SK-N-SH treated with all-trans-retinoic acid at 6 μM for 48 hours (cell line): ENCODE data around the gene SBK2.

Experiments
- ATAC-seq: fragments of 200-7000 bp; cut with Tn5 transposase; 3 replicates; pipeline ENCODE4 v1.9.1; 2020; ENCODE audit warnings: mild to moderate bottlenecking, moderate library complexity
- ARNTL ChIP-seq: fragments of 450-650 bp; formaldehyde crosslinking; IDR thresholded peaks from 2 replicates; pipeline ENCODE4 v1.5.0; 2020; ENCODE audit warnings: low read depth, mild to moderate bottlenecking, moderate library complexity, borderline replicate concordance
- BACH2 ChIP-seq: fragments of 250-450 bp; sonication (Bioruptor Pico); IDR thresholded peaks from 2 replicates; pipeline ENCODE4 v1.9.0; 2021; ENCODE audit warnings: mild to moderate bottlenecking, borderline replicate concordance
- CREB5 ChIP-seq: fragments of 250-450 bp; sonication (Bioruptor Pico); IDR thresholded peaks from 2 replicates; pipeline ENCODE4 v1.5.1; 2020; ENCODE audit warnings: low read depth, mild to moderate bottlenecking, moderate library complexity
- CSDC2 ChIP-seq: fragments of 250-450 bp; sonication (Bioruptor Pico); IDR thresholded peaks from 2 replicates; pipeline ENCODE4 v1.5.0; 2020; ENCODE audit warnings: mild to moderate bottlenecking, moderate library complexity
- ESRRG ChIP-seq: fragments of 250-450 bp; sonication (Bioruptor Pico); IDR thresholded peaks from 2 replicates; pipeline ENCODE4 v1.6.1; 2021; ENCODE audit warnings: mild to moderate bottlenecking
- GLIS3 ChIP-seq: fragments of 250-450 bp; sonication (Bioruptor Pico); IDR thresholded peaks from 2 replicates; pipeline ENCODE4 v1.5.0; 2020; ENCODE audit warnings: mild to moderate bottlenecking, moderate library complexity
- ISL1 ChIP-seq: fragments of 250-450 bp; sonication (Bioruptor Pico); IDR thresholded peaks from 2 replicates; pipeline ENCODE4 v2.1.2; 2022; ENCODE audit warnings: mild to moderate bottlenecking, moderate library complexity
- PPARA ChIP-seq: fragments of 250-450 bp; sonication (Bioruptor Pico); IDR thresholded peaks from 2 replicates; pipeline ENCODE4 v1.5.0; 2020; ENCODE audit warnings: mild to moderate bottlenecking, borderline replicate concordance
- TCF4 ChIP-seq: fragments of 250-450 bp; sonication (Bioruptor Pico); IDR thresholded peaks from 2 replicates; pipeline ENCODE4 v1.8.0; 2021; ENCODE audit warnings: mild to moderate bottlenecking, moderate library complexity, borderline replicate concordance
- TOX ChIP-seq: fragments of 250-450 bp; sonication (Bioruptor Pico); IDR thresholded peaks from 2 replicates; pipeline ENCODE4 v1.8.0; 2021; ENCODE audit warnings: mild to moderate bottlenecking, moderate library complexity, borderline replicate concordance
- ZFP3 ChIP-seq: fragments of 250-450 bp; sonication (Bioruptor Pico); IDR thresholded peaks from 2 replicates; pipeline ENCODE4 v1.5.0; 2020; ENCODE audit warnings: mild to moderate bottlenecking, moderate library complexity
- ZFP30 ChIP-seq: fragments of 450-650 bp; formaldehyde crosslinking; IDR thresholded peaks from 2 replicates; pipeline ENCODE4 v1.5.0; 2022; ENCODE audit warnings: mild to moderate bottlenecking, moderate library complexity
- ZNF565 ChIP-seq: fragments of 450-650 bp; formaldehyde crosslinking; conservative IDR thresholded peaks from 2 replicates; pipeline ENCODE4 v1.5.0; 2020; ENCODE audit warnings: low read depth, mild to moderate bottlenecking, moderate library complexity
- ZNF70 ChIP-seq: fragments of 450-650 bp; formaldehyde crosslinking; IDR thresholded peaks from 2 replicates; pipeline ENCODE4 v1.5.0; 2020; ENCODE audit warnings: mild to moderate bottlenecking, moderate library complexity
- ZNF8 ChIP-seq: fragments of 450-650 bp; formaldehyde crosslinking; IDR thresholded peaks from 2 replicates; pipeline ENCODE4 v1.5.0; 2020; ENCODE audit warnings: mild to moderate bottlenecking, moderate library complexity
- TF ChIP-seq, protein P1 (sequence below): fragments of 250-450 bp; sonication (Bioruptor Pico); IDR thresholded peaks from 2 replicates; pipeline ENCODE4 v1.8.0; 2020; ENCODE audit warnings: mild to moderate bottlenecking, moderate library complexity, borderline replicate concordance
- TF ChIP-seq, protein P2 (sequence below): fragments of 250-450 bp; sonication (Bioruptor Pico); IDR thresholded peaks from 2 replicates; pipeline ENCODE4 v1.8.0; 2021; ENCODE audit warnings: low read depth, mild to moderate bottlenecking, moderate library complexity, borderline replicate concordance
- TF ChIP-seq, protein P3 (sequence below): fragments of 250-450 bp; sonication (Bioruptor Pico); IDR thresholded peaks from 2 replicates; pipeline ENCODE4 v1.5.1; 2021; ENCODE audit warnings: mild to moderate bottlenecking, moderate library complexity
- TF ChIP-seq, protein P4 (sequence below): fragments of 250-450 bp; sonication (Bioruptor Pico); IDR thresholded peaks from 2 replicates; pipeline ENCODE4 v1.5.0; 2020; ENCODE audit warnings: mild to moderate bottlenecking, moderate library complexity

Gene SBK2

DNA sequence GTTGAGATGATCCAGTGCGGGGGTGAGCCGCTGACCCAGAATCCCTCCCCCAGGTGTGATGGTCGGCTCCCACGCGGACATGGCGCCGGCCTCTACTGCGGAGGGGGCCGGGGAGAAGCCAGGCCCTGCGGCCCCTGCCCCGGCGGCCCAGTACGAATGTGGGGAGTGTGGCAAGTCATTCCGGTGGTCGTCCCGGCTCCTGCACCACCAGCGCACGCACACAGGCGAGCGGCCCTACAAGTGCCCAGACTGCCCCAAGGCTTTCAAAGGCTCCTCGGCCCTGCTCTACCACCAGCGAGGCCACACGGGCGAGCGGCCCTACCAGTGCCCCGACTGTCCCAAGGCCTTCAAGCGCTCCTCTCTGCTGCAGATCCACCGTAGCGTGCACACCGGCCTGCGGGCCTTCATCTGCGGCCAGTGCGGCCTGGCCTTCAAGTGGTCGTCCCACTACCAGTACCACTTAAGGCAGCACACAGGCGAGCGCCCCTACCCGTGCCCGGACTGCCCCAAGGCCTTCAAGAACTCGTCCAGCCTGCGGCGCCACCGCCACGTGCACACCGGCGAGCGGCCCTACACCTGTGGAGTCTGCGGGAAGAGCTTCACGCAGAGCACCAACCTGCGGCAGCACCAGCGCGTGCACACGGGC, 55.7 kb downstream of the SBK2 start:
- no peak for ATAC-seq
- TF ChIP-seq ZFP3 (CRISPR knock-in tag) (no peak), CSDC2 (CRISPR knock-in tag) (no peak), ZNF70 (CRISPR knock-in tag) (no peak), TCF4 (CRISPR knock-in tag) (no peak), ISL1 (CRISPR knock-in tag) (no peak), CREB5 (CRISPR knock-in tag) (no peak), TOX (CRISPR knock-in tag) (no peak), BACH2 (no peak)
- TF ChIP-seq, protein P1, sequence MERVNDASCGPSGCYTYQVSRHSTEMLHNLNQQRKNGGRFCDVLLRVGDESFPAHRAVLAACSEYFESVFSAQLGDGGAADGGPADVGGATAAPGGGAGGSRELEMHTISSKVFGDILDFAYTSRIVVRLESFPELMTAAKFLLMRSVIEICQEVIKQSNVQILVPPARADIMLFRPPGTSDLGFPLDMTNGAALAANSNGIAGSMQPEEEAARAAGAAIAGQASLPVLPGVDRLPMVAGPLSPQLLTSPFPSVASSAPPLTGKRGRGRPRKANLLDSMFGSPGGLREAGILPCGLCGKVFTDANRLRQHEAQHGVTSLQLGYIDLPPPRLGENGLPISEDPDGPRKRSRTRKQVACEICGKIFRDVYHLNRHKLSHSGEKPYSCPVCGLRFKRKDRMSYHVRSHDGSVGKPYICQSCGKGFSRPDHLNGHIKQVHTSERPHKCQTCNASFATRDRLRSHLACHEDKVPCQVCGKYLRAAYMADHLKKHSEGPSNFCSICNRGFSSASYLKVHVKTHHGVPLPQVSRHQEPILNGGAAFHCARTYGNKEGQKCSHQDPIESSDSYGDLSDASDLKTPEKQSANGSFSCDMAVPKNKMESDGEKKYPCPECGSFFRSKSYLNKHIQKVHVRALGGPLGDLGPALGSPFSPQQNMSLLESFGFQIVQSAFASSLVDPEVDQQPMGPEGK, result no peak
- TF ChIP-seq, all 23 proteins: peak for 0

DNA sequence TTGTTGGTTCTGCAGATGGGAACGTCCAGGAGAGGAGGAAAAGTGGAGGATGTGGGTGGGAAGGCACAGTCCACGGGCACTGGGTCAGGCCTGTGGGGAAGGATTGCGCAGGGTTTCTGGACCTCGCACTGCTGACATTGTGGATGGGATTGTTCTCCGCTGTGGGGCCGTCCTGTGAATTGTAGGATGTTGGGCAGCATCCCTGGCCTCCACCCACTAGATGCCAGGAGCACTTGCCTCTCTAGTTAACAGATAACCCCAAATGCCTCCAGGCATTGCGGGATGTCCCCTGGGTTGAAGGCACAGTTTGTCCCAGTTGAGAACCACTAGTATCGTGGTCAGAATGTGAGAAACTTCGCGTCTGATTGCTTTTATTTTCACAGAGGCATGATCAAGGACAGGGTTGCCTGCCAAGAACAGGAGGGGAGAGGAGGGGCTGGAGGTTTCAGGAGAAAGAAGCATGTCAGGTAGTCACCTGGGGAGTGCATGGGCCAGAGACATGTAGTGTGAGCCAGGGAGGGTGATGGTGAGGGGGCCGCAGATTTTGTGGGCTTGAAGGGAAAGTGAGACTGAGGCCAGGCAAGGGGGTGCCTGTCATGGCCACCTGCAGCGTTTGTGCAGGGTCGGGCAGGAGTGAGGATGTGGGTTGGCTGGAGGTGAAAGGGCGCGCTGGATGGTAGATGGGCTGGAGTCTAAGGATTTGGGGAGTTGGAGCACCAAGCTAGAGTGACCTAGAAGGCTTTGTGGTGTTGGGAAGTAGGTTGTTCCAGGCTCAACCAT, 57.3 kb downstream of the SBK2 start:
- no peak for ATAC-seq
- TF ChIP-seq ZFP30 (CRISPR knock-in tag) (no peak), TOX (CRISPR knock-in tag) (no peak), ZNF8 (CRISPR knock-in tag) (no peak), CSDC2 (CRISPR knock-in tag) (no peak), ZNF565 (CRISPR knock-in tag) (no peak), BACH2 (no peak), ARNTL (no peak), ESRRG (CRISPR knock-in tag) (no peak), GLIS3 (no peak), PPARA (CRISPR knock-in tag) (no peak), ZFP3 (CRISPR knock-in tag) (no peak), ISL1 (CRISPR knock-in tag) (no peak), ZNF70 (CRISPR knock-in tag) (no peak), TCF4 (CRISPR knock-in tag) (no peak)
- TF ChIP-seq, protein P2, sequence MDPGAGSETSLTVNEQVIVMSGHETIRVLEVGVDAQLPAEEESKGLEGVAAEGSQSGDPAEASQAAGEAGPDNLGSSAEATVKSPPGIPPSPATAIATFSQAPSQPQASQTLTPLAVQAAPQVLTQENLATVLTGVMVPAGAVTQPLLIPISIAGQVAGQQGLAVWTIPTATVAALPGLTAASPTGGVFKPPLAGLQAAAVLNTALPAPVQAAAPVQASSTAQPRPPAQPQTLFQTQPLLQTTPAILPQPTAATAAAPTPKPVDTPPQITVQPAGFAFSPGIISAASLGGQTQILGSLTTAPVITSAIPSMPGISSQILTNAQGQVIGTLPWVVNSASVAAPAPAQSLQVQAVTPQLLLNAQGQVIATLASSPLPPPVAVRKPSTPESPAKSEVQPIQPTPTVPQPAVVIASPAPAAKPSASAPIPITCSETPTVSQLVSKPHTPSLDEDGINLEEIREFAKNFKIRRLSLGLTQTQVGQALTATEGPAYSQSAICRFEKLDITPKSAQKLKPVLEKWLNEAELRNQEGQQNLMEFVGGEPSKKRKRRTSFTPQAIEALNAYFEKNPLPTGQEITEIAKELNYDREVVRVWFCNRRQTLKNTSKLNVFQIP, result no peak
- TF ChIP-seq, protein P3, sequence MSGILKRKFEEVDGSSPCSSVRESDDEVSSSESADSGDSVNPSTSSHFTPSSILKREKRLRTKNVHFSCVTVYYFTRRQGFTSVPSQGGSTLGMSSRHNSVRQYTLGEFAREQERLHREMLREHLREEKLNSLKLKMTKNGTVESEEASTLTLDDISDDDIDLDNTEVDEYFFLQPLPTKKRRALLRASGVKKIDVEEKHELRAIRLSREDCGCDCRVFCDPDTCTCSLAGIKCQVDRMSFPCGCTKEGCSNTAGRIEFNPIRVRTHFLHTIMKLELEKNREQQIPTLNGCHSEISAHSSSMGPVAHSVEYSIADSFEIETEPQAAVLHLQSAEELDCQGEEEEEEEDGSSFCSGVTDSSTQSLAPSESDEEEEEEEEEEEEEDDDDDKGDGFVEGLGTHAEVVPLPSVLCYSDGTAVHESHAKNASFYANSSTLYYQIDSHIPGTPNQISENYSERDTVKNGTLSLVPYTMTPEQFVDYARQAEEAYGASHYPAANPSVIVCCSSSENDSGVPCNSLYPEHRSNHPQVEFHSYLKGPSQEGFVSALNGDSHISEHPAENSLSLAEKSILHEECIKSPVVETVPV (CRISPR knock-in tag), result no peak
- TF ChIP-seq, protein P4, sequence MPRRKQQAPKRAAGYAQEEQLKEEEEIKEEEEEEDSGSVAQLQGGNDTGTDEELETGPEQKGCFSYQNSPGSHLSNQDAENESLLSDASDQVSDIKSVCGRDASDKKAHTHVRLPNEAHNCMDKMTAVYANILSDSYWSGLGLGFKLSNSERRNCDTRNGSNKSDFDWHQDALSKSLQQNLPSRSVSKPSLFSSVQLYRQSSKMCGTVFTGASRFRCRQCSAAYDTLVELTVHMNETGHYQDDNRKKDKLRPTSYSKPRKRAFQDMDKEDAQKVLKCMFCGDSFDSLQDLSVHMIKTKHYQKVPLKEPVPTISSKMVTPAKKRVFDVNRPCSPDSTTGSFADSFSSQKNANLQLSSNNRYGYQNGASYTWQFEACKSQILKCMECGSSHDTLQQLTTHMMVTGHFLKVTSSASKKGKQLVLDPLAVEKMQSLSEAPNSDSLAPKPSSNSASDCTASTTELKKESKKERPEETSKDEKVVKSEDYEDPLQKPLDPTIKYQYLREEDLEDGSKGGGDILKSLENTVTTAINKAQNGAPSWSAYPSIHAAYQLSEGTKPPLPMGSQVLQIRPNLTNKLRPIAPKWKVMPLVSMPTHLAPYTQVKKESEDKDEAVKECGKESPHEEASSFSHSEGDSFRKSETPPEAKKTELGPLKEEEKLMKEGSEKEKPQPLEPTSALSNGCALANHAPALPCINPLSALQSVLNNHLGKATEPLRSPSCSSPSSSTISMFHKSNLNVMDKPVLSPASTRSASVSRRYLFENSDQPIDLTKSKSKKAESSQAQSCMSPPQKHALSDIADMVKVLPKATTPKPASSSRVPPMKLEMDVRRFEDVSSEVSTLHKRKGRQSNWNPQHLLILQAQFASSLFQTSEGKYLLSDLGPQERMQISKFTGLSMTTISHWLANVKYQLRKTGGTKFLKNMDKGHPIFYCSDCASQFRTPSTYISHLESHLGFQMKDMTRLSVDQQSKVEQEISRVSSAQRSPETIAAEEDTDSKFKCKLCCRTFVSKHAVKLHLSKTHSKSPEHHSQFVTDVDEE, result no peak
- TF ChIP-seq, protein P1, result no peak
